ENCODE results near the gene KSR2. TPM values are rescaled to one million over a fixed set of nuclear protein-coding genes. Genes with fewer than 3 reads are reported as not detected.

KSR2 gene
- total RNA-seq, 1 donor from 2014 or later = 0.47 TPM

- no peak overlapping the region for H3K4me3 Mint-ChIP-seq (ENCODE audit: unreplicated experiment)
- no peaks in the 10 kb centered on the region for H3K4me1 Mint-ChIP-seq (ENCODE audit: low read depth, unreplicated experiment)
- TF ChIP-seq CTCF (IDR thresholded peaks at IDR 0.05; ENCODE audit: partially characterized antibody, unreplicated experiment) = no peak
- no peak overlapping the region for H3K27ac Mint-ChIP-seq (ENCODE audit: unreplicated experiment)
- H3K27me3 Mint-ChIP-seq (ENCODE audit: unreplicated experiment) = no peaks in the 10 kb centered on the region
- no peak for DNase-seq
- no peaks in the 10 kb centered on the region for H3K36me3 Mint-ChIP-seq (ENCODE audit: unreplicated experiment)
- H3K9me3 Mint-ChIP-seq (ENCODE audit: unreplicated experiment) = no peaks in the 10 kb centered on the region
These were observed 193.6 kb downstream of the KSR2 start for GRCh38 chr12:117774941-117775775.

DNA sequence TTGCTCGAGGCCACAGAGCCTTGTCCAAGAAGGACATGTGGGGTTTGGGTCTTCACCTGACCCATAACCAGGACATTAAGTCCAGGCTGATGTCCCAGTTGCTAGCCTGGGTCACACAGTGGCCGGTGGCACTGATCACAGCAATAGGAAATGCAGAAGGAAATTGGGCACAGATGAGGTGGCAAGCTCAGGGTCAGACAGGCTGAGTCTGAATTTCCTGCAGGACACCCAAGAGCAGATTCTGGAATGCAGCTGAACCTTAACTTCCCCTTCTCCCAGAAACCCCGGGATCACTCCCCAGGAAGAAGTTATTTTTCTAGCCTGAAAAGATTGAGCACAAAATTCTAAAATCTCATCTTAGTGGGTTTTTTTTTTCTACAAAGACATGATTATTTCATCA is 199.9 kb downstream of the KSR2 start:
- Mint-ChIP-seq H3K9me3 (ENCODE audit: unreplicated experiment) (peaks cover 5% of the 10 kb centered on the region), H3K4me3 (ENCODE audit: unreplicated experiment) (no peak overlapping the region), H3K36me3 (ENCODE audit: unreplicated experiment) (peaks cover 13% of the 10 kb centered on the region), H3K4me1 (ENCODE audit: low read depth, unreplicated experiment) (no peaks in the 10 kb centered on the region), H3K27ac (ENCODE audit: unreplicated experiment) (no peak overlapping the region), H3K27me3 (ENCODE audit: unreplicated experiment) (peaks cover 2% of the 10 kb centered on the region)
- DNase-seq = no peak
- no peak for TF ChIP-seq CTCF (IDR thresholded peaks at IDR 0.05; ENCODE audit: partially characterized antibody, unreplicated experiment)

GRCh38 chr12:117766008-117766407 is 202.8 kb downstream of the KSR2 start:
- H3K36me3 Mint-ChIP-seq (ENCODE audit: unreplicated experiment) = peaks cover 13% of the 10 kb centered on the region
- no peak for DNase-seq
- no peak overlapping the region for H3K4me3 Mint-ChIP-seq (ENCODE audit: unreplicated experiment)
- TF ChIP-seq CTCF (IDR thresholded peaks at IDR 0.05; ENCODE audit: partially characterized antibody, unreplicated experiment) = no peak
- H3K27me3 Mint-ChIP-seq (ENCODE audit: unreplicated experiment) = peaks cover 2% of the 10 kb centered on the region
- H3K4me1 Mint-ChIP-seq (ENCODE audit: low read depth, unreplicated experiment) = no peaks in the 10 kb centered on the region
- no peak overlapping the region for H3K27ac Mint-ChIP-seq (ENCODE audit: unreplicated experiment)
- H3K9me3 Mint-ChIP-seq (ENCODE audit: unreplicated experiment) = peaks cover 5% of the 10 kb centered on the region

GRCh38 chr12:117762143-117762542 is 206.6 kb downstream of the KSR2 start:
- H3K36me3 Mint-ChIP-seq (ENCODE audit: unreplicated experiment) = peaks cover 13% of the 10 kb centered on the region
- H3K27ac Mint-ChIP-seq (ENCODE audit: unreplicated experiment) = no peak overlapping the region
- H3K27me3 Mint-ChIP-seq (ENCODE audit: unreplicated experiment) = peaks cover 2% of the 10 kb centered on the region
- H3K4me3 Mint-ChIP-seq (ENCODE audit: unreplicated experiment) = no peak overlapping the region
- peaks cover 5% of the 10 kb centered on the region for H3K9me3 Mint-ChIP-seq (ENCODE audit: unreplicated experiment)
- TF ChIP-seq CTCF (IDR thresholded peaks at IDR 0.05; ENCODE audit: partially characterized antibody, unreplicated experiment) = no peak
- no peaks in the 10 kb centered on the region for H3K4me1 Mint-ChIP-seq (ENCODE audit: low read depth, unreplicated experiment)
- no peak for DNase-seq

DNA sequence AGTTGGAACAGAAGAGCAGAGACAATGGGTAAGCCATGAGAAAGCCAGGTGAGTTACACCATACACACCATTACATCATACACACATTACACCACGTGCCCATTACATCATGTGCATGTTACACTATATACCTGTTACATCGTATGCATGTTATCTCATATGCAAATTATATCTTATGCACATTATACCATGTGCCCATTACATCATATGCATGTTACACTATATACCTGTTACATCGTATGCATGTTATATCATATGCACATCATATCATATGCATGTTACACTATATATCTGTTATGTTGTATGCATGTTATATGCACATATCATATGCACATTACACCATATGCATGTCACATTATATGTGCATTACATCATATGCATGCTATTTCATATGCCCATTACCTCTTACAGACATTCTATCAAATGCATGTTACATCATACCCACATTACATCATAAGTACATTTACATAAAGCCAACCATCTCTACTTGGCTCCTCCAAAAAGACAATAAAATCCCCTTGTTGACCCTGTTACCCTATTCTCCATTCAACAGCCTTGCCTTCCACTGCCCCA is 207.2 kb downstream of the KSR2 start:
- DNase-seq = no peak
- no peak for TF ChIP-seq CTCF (IDR thresholded peaks at IDR 0.05; ENCODE audit: partially characterized antibody, unreplicated experiment)
- no peak overlapping the region for H3K4me3 Mint-ChIP-seq (ENCODE audit: unreplicated experiment)
- H3K27me3 Mint-ChIP-seq (ENCODE audit: unreplicated experiment) = peaks cover 2% of the 10 kb centered on the region
- no peak overlapping the region for H3K27ac Mint-ChIP-seq (ENCODE audit: unreplicated experiment)
- peaks cover 5% of the 10 kb centered on the region for H3K9me3 Mint-ChIP-seq (ENCODE audit: unreplicated experiment)
- no peaks in the 10 kb centered on the region for H3K4me1 Mint-ChIP-seq (ENCODE audit: low read depth, unreplicated experiment)
- peaks cover 13% of the 10 kb centered on the region for H3K36me3 Mint-ChIP-seq (ENCODE audit: unreplicated experiment)
